ENCODE measurements around the gene EXOSC7.
A peak's percentile ranks its signal among the peaks of the same experiment; 100 is the strongest.

Gene EXOSC7

GRCh38 chr3:44992555-44993470 is 16.8 kb downstream of the EXOSC7 start:
- CTCF ChIA-PET, result interaction anchor here (1.0 to 4.2 kb wide), 8 partner anchors 8 to 43 kb away, joined by 3 to 26 read pairs (median 7); no protein-coding TSS in a partner anchor
- Mint-ChIP-seq H3K4me1 (peaks cover 58% of the 10 kb centered on the region), H3K36me3 (peaks cover 65% of the 10 kb centered on the region), H3K9me3 (no peaks in the 10 kb centered on the region), H3K4me3 (no peak overlapping the region), H3K27me3 (no peaks in the 10 kb centered on the region), H3K27ac (no peak overlapping the region)
- DNase-seq, result peak; percentile 44

GRCh38 chr3:44993471-44994205 is 17.6 kb downstream of the EXOSC7 start:
- Mint-ChIP-seq H3K9me3 (no peaks in the 10 kb centered on the region), H3K4me3 (no peak overlapping the region), H3K4me1 (peaks cover 54% of the 10 kb centered on the region), H3K27me3 (no peaks in the 10 kb centered on the region), H3K36me3 (peaks cover 66% of the 10 kb centered on the region), H3K27ac (no peak overlapping the region)
- no peak for DNase-seq
- CTCF ChIA-PET, result interaction anchor here (0.9 to 4.2 kb wide), 6 partner anchors 10 to 43 kb away, joined by 3 to 26 read pairs (median 10); no protein-coding TSS in a partner anchor

GRCh38 chr3:44995142-44995770 is 19.2 kb downstream of the EXOSC7 start:
- Mint-ChIP-seq H3K4me1 (peaks cover 50% of the 10 kb centered on the region), H3K9me3 (no peaks in the 10 kb centered on the region), H3K27me3 (no peaks in the 10 kb centered on the region), H3K36me3 (peaks cover 69% of the 10 kb centered on the region), H3K4me3 (no peak overlapping the region), H3K27ac (no peak overlapping the region)
- CTCF ChIA-PET, result interaction anchor here (0.9 to 1.4 kb wide), 3 partner anchors 8 to 80 kb away, joined by 3 to 4 read pairs (median 3); no protein-coding TSS in a partner anchor
- no peak for DNase-seq

GRCh38 chr3:44996556-44996969 is 20.5 kb downstream of the EXOSC7 start:
- Mint-ChIP-seq H3K4me3 (no peak overlapping the region), H3K36me3 (peaks cover 68% of the 10 kb centered on the region), H3K4me1 (peaks cover 44% of the 10 kb centered on the region), H3K27me3 (no peaks in the 10 kb centered on the region), H3K9me3 (no peaks in the 10 kb centered on the region), H3K27ac (no peak overlapping the region)
- CTCF ChIA-PET, result interaction anchor here (0.7 to 1.2 kb wide), 3 partner anchors 9 to 20 kb away, joined by 3 to 4 read pairs (median 4); partner anchors contain the start of genes EXOSC7 and ZDHHC3
- no peak for DNase-seq

GRCh38 chr3:44999782-45000181 is 23.7 kb downstream of the EXOSC7 start:
- no peak overlapping the region for H3K4me3 Mint-ChIP-seq
- H3K4me1 Mint-ChIP-seq, result peaks cover 39% of the 10 kb centered on the region
- CTCF ChIA-PET, result interaction anchor here (1.3 kb wide), 1 partner anchor 9 kb away, joined by 3 read pairs; no protein-coding TSS in a partner anchor
- DNase-seq, result no peak
- peaks cover 69% of the 10 kb centered on the region for H3K36me3 Mint-ChIP-seq
- peaks cover 2% of the 10 kb centered on the region for H3K9me3 Mint-ChIP-seq
- no peak overlapping the region for H3K27ac Mint-ChIP-seq
- no peaks in the 10 kb centered on the region for H3K27me3 Mint-ChIP-seq

GRCh38 chr3:45000823-45001222 is 24.8 kb downstream of the EXOSC7 start:
- DNase-seq, result no peak
- H3K9me3 Mint-ChIP-seq, result peaks cover 8% of the 10 kb centered on the region
- peaks cover 76% of the 10 kb centered on the region for H3K36me3 Mint-ChIP-seq
- H3K4me3 Mint-ChIP-seq, result no peak overlapping the region
- H3K27me3 Mint-ChIP-seq, result no peaks in the 10 kb centered on the region
- H3K27ac Mint-ChIP-seq, result peak overlapping the region; percentile 14
- CTCF ChIA-PET, result interaction anchor here (1.2 to 1.7 kb wide), 3 partner anchors 8 to 13 kb away, joined by 3 to 7 read pairs (median 5); no protein-coding TSS in a partner anchor
- H3K4me1 Mint-ChIP-seq, result peaks cover 46% of the 10 kb centered on the region

- DNase-seq, result no peak
- Mint-ChIP-seq H3K4me1 (peaks cover 41% of the 10 kb centered on the region), H3K27ac (no peak overlapping the region), H3K9me3 (peaks cover 8% of the 10 kb centered on the region), H3K27me3 (no peaks in the 10 kb centered on the region), H3K4me3 (no peak overlapping the region), H3K36me3 (peaks cover 71% of the 10 kb centered on the region)
- CTCF ChIA-PET, result interaction anchor here (0.7 to 1.7 kb wide), 4 partner anchors 9 to 1481 kb away, joined by 3 to 7 read pairs (median 4); no protein-coding TSS in a partner anchor
These were observed 25.7 kb downstream of the EXOSC7 start for GRCh38 chr3:45001738-45002137.

GRCh38 chr3:45002139-45002660 is 26.2 kb downstream of the EXOSC7 start:
- CTCF ChIA-PET, result interaction anchor here (0.8 to 2.2 kb wide), 4 partner anchors 10 to 1481 kb away, joined by 3 to 7 read pairs (median 6); no protein-coding TSS in a partner anchor
- DNase-seq, result no peak
- Mint-ChIP-seq H3K36me3 (peaks cover 71% of the 10 kb centered on the region), H3K9me3 (peaks cover 8% of the 10 kb centered on the region), H3K27me3 (no peaks in the 10 kb centered on the region), H3K4me3 (no peak overlapping the region), H3K27ac (no peak overlapping the region), H3K4me1 (peaks cover 42% of the 10 kb centered on the region)

GRCh38 chr3:45002720-45003119 is 26.7 kb downstream of the EXOSC7 start:
- Mint-ChIP-seq H3K36me3 (peaks cover 69% of the 10 kb centered on the region), H3K27me3 (no peaks in the 10 kb centered on the region), H3K4me1 (peaks cover 39% of the 10 kb centered on the region), H3K27ac (peak overlapping the region; percentile 43), H3K9me3 (peaks cover 8% of the 10 kb centered on the region), H3K4me3 (no peak overlapping the region)
- no peak for DNase-seq
- CTCF ChIA-PET, result interaction anchor here (1.0 to 2.2 kb wide), 2 partner anchors 10 to 33 kb away, joined by 3 to 7 read pairs; no protein-coding TSS in a partner anchor

GRCh38 chr3:45003406-45003805 is 27.4 kb downstream of the EXOSC7 start:
- Mint-ChIP-seq H3K4me1 (peaks cover 41% of the 10 kb centered on the region), H3K36me3 (peaks cover 68% of the 10 kb centered on the region), H3K9me3 (peaks cover 8% of the 10 kb centered on the region), H3K27ac (peak overlapping the region; percentile 3), H3K4me3 (no peak overlapping the region), H3K27me3 (no peaks in the 10 kb centered on the region)
- CTCF ChIA-PET, result interaction anchor here (1.0 to 2.2 kb wide), 2 partner anchors 9 to 11 kb away, joined by 4 to 7 read pairs; no protein-coding TSS in a partner anchor
- DNase-seq, result no peak

GRCh38 chr3:45003859-45004258 is 27.8 kb downstream of the EXOSC7 start:
- Mint-ChIP-seq H3K9me3 (peaks cover 8% of the 10 kb centered on the region), H3K27me3 (no peaks in the 10 kb centered on the region), H3K27ac (no peak overlapping the region), H3K36me3 (peaks cover 67% of the 10 kb centered on the region), H3K4me1 (peaks cover 41% of the 10 kb centered on the region), H3K4me3 (no peak overlapping the region)
- CTCF ChIA-PET, result interaction anchor here (1.0 to 2.2 kb wide), 2 partner anchors 10 to 11 kb away, joined by 4 to 7 read pairs; no protein-coding TSS in a partner anchor
- DNase-seq, result no peak

- peaks cover 8% of the 10 kb centered on the region for H3K9me3 Mint-ChIP-seq
- no peaks in the 10 kb centered on the region for H3K27me3 Mint-ChIP-seq
- peak overlapping the region; percentile 75 for H3K27ac Mint-ChIP-seq
- peaks cover 65% of the 10 kb centered on the region for H3K36me3 Mint-ChIP-seq
- CTCF ChIA-PET, result interaction anchor here (1.7 kb wide), 1 partner anchor 10 kb away, joined by 5 read pairs; no protein-coding TSS in a partner anchor
- DNase-seq, result no peak
- peaks cover 47% of the 10 kb centered on the region for H3K4me1 Mint-ChIP-seq
- no peak overlapping the region for H3K4me3 Mint-ChIP-seq
These were observed 31.0 kb downstream of the EXOSC7 start for GRCh38 chr3:45007091-45007490.

GRCh38 chr3:45008117-45008516 is 32.1 kb downstream of the EXOSC7 start:
- peaks cover 64% of the 10 kb centered on the region for H3K36me3 Mint-ChIP-seq
- H3K9me3 Mint-ChIP-seq, result peaks cover 8% of the 10 kb centered on the region
- CTCF ChIA-PET, result interaction anchor here (0.6 kb wide), 1 partner anchor 683 kb away, joined by 3 read pairs; no protein-coding TSS in a partner anchor
- H3K27me3 Mint-ChIP-seq, result no peaks in the 10 kb centered on the region
- H3K27ac Mint-ChIP-seq, result peak overlapping the region; percentile 2
- no peak for DNase-seq
- no peak overlapping the region for H3K4me3 Mint-ChIP-seq
- H3K4me1 Mint-ChIP-seq, result peaks cover 47% of the 10 kb centered on the region

Data from activated naive CD4-positive, alpha-beta T cell treated with anti-CD3 and anti-CD28 coated beads, Interleukin-2, amount 10 ng/mL, durations not matched to agents 7 days and 5 days (primary cell).